ENCODE data around the gene FGF14.

- TF ChIP-seq CTCF (IDR thresholded peaks at IDR 0.05; ENCODE audit: poor library complexity) (no peak), EZH2 (IDR thresholded peaks at IDR 0.05; ENCODE audit: borderline replicate concordance) (no peak)
Measured at GRCh38 chr13:102103469-102103868, 298.4 kb downstream of the FGF14 start.
